22Rv1 (cell line): ENCODE data around the gene DGKB.
A peak's percentile ranks its signal among the peaks of the same experiment; 100 is the strongest.

Experiments
- H3K27ac ChIP-seq: fragments of 450-650 bp; 2 replicates; pipeline ENCODE4 v1.5.1; 2017
- ZFX ChIP-seq: fragments of 450-650 bp; IDR thresholded peaks from 2 replicates; pipeline ENCODE4 v1.6.1; 2017; ENCODE audit warnings: antibody characterized with exemption, borderline replicate concordance
- TF ChIP-seq, protein P1 (sequence below): fragments of 450-650 bp; IDR thresholded peaks from 2 replicates; pipeline ENCODE4 v1.5.1; 2017; ENCODE audit warnings: mild to moderate bottlenecking

The DGKB gene

DNA sequence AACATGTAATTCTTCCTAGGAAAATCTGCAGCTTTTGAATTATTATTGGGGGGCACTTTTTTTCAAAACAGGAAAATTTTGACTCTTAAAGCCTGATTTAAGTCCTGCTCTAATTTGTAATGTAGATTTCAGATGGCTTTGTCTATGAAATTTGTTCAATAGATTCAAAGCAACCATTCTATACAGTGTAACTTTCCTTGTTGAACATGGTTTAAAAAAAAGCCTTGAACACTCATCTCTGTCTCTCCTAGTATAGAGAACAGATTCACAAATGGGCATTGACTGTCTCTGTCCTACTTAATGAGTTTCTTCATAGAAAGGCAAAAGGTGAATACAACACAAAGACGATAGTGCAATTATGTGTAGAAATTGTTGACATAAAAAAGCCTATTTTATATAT, 643.7 kb downstream of the DGKB start:
- no peak overlapping the region for H3K27ac ChIP-seq
- TF ChIP-seq, protein P1, sequence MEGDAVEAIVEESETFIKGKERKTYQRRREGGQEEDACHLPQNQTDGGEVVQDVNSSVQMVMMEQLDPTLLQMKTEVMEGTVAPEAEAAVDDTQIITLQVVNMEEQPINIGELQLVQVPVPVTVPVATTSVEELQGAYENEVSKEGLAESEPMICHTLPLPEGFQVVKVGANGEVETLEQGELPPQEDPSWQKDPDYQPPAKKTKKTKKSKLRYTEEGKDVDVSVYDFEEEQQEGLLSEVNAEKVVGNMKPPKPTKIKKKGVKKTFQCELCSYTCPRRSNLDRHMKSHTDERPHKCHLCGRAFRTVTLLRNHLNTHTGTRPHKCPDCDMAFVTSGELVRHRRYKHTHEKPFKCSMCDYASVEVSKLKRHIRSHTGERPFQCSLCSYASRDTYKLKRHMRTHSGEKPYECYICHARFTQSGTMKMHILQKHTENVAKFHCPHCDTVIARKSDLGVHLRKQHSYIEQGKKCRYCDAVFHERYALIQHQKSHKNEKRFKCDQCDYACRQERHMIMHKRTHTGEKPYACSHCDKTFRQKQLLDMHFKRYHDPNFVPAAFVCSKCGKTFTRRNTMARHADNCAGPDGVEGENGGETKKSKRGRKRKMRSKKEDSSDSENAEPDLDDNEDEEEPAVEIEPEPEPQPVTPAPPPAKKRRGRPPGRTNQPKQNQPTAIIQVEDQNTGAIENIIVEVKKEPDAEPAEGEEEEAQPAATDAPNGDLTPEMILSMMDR: no peak
- TF ChIP-seq ZFX: no peak

DNA sequence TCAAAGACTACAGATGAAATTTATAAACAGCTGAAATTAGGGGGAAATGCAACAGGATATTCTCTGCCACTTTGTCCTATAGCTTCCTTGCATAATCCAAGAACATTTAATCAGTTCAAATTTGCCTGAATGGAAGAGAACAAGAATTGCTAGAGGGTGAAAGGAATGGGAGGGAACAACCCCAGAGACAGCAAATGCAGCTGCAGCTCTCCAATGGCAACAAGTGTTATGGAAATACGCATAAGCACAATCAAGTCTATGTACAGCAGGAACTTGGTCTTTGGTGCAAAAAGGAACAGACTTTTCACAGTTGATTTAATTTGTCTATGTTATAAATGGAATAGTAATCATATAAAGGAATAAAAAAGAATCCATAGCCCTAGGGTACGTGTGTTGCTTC, 644.1 kb downstream of the DGKB start:
- TF ChIP-seq, protein P1: no peak
- TF ChIP-seq ZFX: no peak
- no peak overlapping the region for H3K27ac ChIP-seq

DNA sequence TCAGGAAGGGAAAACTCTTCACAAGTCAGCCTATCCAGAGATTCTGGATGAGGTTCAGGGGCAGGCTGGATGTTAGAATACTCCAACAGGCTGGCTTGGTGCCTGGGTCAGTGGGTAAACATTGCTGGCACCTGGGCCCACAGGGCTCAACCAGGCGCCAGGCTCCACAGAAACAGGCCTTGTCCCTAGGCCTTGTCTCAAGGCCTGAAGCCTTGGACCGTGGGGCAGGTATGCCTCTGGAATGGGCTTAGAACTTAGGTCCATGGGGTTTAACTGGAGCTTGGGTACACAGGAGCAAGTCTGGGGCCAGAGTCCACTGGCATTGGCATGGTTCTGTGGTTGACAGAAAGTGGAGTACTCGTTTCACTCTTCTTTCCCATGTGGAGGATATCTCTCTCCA, 650.1 kb downstream of the DGKB start:
- H3K27ac ChIP-seq: peak overlapping the region; percentile 9; the same call in 1 of the 2 replicates
- TF ChIP-seq, protein P1: no peak
- no peak for TF ChIP-seq ZFX

DNA sequence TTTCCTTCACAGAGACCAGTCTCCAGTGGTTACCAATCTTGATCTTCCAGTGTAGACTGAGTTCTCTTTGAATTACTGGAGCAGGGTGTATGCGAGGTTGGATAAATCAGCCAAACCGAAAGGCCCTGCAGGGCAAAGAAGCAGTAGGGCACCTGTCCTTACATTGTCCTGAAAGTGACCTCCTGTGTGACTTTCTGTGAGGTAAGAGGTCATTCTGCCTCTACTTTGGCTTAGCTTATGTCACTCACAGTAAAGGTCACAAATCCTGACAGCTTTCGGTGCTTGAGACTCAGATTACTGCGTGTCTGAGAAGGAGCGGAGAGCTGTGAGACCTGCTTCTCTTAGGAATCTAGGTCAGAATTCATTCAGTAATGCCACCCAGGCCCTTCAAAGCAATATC, 660.4 kb downstream of the DGKB start:
- no peak overlapping the region for H3K27ac ChIP-seq
- TF ChIP-seq ZFX: no peak
- TF ChIP-seq, protein P1: no peak

DNA sequence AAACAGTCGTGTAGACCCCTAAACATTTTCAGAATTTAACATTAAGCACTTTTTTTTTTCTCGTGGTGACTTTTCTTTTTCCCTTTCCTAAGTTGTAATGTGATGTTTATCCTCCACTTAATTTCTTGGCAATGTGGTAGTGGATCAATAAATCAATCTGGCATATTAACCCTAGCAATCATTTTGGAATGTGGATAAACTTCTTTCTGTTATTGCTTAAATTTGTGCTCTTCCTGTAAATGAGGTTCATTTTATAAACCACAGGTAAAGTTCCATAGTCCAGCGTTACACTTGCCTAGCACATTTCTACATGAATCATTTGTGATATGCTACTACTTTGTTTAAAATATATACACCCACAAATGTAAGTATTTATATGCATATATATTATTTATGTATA, 665.7 kb downstream of the DGKB start:
- no peak overlapping the region for H3K27ac ChIP-seq
- TF ChIP-seq, protein P1: no peak
- TF ChIP-seq ZFX: no peak

DNA sequence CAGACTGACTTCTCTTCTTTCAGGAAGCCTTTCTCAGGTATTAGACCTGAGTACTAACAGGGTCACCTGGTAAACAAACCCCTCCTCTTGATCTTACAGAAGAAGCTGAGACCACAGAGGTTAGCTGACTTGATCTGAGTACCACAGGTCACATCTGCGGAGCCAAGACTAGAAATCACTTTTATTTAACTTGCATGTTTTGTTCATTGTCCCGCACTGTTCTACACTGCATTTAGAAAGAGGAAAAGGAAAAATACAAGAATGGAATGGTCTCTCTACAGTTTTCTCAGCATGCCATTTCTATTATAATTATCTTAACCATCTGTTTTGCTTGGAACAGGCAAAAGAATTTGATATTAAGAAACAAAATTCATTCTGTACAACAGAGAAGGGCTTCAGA, 667.5 kb downstream of the DGKB start:
- TF ChIP-seq ZFX: no peak
- no peak overlapping the region for H3K27ac ChIP-seq

DNA sequence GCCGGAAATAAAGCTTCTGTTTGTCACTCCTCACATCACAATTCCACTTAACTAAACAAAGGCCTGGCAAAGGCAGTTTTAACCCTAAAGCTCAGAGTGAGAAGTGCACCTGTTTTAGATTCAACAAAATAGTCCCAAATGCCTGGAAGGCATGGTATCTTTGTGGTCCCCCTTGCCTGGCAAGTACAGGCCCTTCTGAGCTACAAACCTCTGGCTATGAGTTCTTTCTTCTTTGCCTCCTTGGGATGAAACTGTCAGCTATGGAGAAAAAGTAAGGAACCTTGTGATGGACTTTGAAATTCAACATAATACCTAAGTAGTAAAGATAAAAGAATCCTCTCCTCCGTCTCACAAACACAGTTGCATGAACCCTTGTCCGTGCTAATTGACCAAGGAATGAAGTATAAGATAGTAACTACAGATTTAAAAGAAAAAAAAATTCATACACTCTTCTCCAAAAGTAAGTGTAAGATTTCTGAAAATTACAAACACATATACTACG, 668.6 kb downstream of the DGKB start:
- TF ChIP-seq, protein P1: no peak
- no peak for TF ChIP-seq ZFX
- H3K27ac ChIP-seq: no peak overlapping the region

DNA sequence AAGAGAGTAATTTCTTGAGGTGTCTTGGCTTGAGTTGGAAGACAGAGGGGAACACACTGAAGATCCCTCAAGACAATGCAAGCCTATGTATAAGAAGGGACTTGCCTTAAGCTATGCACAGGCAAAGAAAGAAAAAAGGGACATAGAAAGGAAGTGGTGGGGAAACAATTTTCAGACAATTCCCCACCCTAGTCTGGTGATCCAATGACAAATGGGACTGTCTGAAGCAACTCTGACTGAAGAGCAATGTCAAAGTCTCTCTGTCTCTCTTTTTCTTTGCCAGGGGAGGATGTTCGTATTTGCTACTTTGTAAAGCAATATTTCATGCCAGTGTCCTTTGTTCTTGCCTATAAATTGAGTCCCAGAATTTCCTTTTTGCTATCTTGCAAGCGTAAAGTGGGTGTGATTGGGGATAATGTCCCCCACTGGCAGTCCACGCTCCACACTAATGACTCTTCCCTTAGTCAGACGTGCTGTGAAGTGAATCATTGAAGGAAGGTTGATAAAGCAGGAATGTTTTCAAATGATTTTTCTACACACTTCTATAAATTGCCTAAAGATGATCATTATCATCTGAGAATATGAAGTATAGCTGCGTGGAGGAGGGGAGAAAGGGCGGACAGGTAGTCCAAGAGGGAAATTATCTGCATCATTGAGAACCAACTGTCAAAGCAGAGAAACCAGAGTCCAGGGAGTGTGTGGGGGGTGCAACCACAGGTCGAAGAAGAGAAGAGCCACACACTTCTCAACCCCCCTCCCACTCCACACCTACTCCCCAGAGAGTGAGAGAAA, 669.3 kb downstream of the DGKB start:
- TF ChIP-seq ZFX: no peak
- TF ChIP-seq, protein P1: no peak
- H3K27ac ChIP-seq: no peak overlapping the region
